ENCODE data around the gene ZSWIM6. TPM values are rescaled to one million over a fixed set of nuclear protein-coding genes. Genes with fewer than 3 reads are reported as not detected.
A peak's percentile ranks its signal among the peaks of the same experiment; 100 is the strongest.

Gene ZSWIM6
- 12.7 and 13.0 TPM in 2 replicates for total RNA-seq
- 6.7 and 9.0 TPM in 2 replicates for polyA plus RNA-seq

- Histone ChIP-seq H3K9me2 (replicated peaks; ENCODE audit: insufficient read depth) (no peaks in the 10 kb centered on the region), H4K20me1 (ENCODE audit: insufficient read depth, poor library complexity, severe bottlenecking) (peaks cover 38% of the 10 kb centered on the region), H3K27me3 (no peaks in the 10 kb centered on the region), H3K27ac (peak within 1 kb of the TSS; percentile 98), H3K4me3 (peak within 1 kb of the TSS; percentile 88), H3K4me1 (ENCODE audit: insufficient read depth) (peaks cover 24% of the 10 kb centered on the region), H3K9me3 (ENCODE audit: low read depth) (no peaks in the 10 kb centered on the region), H3K36me3 (replicated peaks; ENCODE audit: insufficient read depth, low read depth) (no peaks in the 10 kb centered on the region), H3K79me2 (peaks cover 43% of the 10 kb centered on the region), H2AFZ (peak within 1 kb of the TSS; percentile 64), H3K4me2 (peak within 1 kb of the TSS; percentile 89)
- no peak for TF ChIP-seq EZH2phosphoT487 (IDR thresholded peaks at IDR 0.05; ENCODE audit: low read depth, severe bottlenecking, unreplicated experiment)
- no peak for TF ChIP-seq EZH2 (IDR thresholded peaks at IDR 0.05; ENCODE audit: borderline replicate concordance)
- TF ChIP-seq, protein P1, sequence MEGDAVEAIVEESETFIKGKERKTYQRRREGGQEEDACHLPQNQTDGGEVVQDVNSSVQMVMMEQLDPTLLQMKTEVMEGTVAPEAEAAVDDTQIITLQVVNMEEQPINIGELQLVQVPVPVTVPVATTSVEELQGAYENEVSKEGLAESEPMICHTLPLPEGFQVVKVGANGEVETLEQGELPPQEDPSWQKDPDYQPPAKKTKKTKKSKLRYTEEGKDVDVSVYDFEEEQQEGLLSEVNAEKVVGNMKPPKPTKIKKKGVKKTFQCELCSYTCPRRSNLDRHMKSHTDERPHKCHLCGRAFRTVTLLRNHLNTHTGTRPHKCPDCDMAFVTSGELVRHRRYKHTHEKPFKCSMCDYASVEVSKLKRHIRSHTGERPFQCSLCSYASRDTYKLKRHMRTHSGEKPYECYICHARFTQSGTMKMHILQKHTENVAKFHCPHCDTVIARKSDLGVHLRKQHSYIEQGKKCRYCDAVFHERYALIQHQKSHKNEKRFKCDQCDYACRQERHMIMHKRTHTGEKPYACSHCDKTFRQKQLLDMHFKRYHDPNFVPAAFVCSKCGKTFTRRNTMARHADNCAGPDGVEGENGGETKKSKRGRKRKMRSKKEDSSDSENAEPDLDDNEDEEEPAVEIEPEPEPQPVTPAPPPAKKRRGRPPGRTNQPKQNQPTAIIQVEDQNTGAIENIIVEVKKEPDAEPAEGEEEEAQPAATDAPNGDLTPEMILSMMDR (IDR thresholded peaks at IDR 0.05; ENCODE audit: poor library complexity) = no peak
- WGBS (ENCODE audit: low lambda C conversion rate, missing lambda C conversion rate) = under 1% methylated on average over 53 of the region's 91 CpGs
- DNase-seq (ENCODE audit: low spot score) = peak; percentile 100
These were observed at the start of gene ZSWIM6 for GRCh38 chr5:61331407-61332357. Gene ZSWIM6, plus strand, starts transcription at chr5:61332258. Its CDS starts 15 bp downstream, at chr5:61332273.

GRCh38 chr5:61283471-61283870 is 48.6 kb upstream of the ZSWIM6 start:
- no peaks in the 10 kb centered on the region for H3K27me3 ChIP-seq
- no peak overlapping the region for H3K4me2 ChIP-seq
- no peak overlapping the region for H2AFZ ChIP-seq
- no peaks in the 10 kb centered on the region for H3K79me2 ChIP-seq
- DNase-seq (ENCODE audit: low spot score) = no peak
- 96% methylated on average over 3 of the region's 3 CpGs for WGBS (ENCODE audit: low lambda C conversion rate, missing lambda C conversion rate)
- no peaks in the 10 kb centered on the region for H3K9me2 ChIP-seq (replicated peaks; ENCODE audit: insufficient read depth)
- no peak overlapping the region for H3K4me3 ChIP-seq
- H3K27ac ChIP-seq = no peak overlapping the region
- H4K20me1 ChIP-seq (ENCODE audit: insufficient read depth, poor library complexity, severe bottlenecking) = no peaks in the 10 kb centered on the region
- H3K4me1 ChIP-seq (ENCODE audit: insufficient read depth) = peaks cover 7% of the 10 kb centered on the region
- H3K36me3 ChIP-seq (replicated peaks; ENCODE audit: insufficient read depth, low read depth) = no peaks in the 10 kb centered on the region
- TF ChIP-seq, protein P1 (IDR thresholded peaks at IDR 0.05; ENCODE audit: poor library complexity) = no peak
- TF ChIP-seq EZH2phosphoT487 (IDR thresholded peaks at IDR 0.05; ENCODE audit: low read depth, severe bottlenecking, unreplicated experiment) (no peak), EZH2 (IDR thresholded peaks at IDR 0.05; ENCODE audit: borderline replicate concordance) (no peak)
- no peaks in the 10 kb centered on the region for H3K9me3 ChIP-seq (ENCODE audit: low read depth)

DNA sequence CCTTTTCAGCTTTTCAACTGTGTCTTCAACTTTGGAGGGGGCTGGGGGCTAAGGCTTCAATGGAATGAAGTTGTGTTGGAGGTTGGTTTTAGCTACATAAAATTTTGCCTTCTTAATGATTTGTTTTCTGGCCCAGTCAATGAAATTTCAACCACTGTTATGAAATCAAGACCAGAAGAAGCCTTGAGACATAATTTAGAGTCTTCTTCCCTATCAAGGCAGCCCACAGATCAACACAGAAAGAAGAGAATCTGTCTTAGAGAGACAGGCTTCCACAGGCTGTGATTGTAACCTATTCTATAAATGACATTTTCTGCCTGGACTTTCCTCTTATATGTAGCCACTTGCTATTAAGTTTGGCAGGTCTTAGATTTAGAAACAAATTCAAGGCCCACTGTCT is 46.5 kb upstream of the ZSWIM6 start:
- Histone ChIP-seq H3K4me3 (no peak overlapping the region), H3K4me2 (no peak overlapping the region), H4K20me1 (ENCODE audit: insufficient read depth, poor library complexity, severe bottlenecking) (no peaks in the 10 kb centered on the region), H3K79me2 (no peaks in the 10 kb centered on the region), H3K27ac (no peak overlapping the region), H3K9me3 (ENCODE audit: low read depth) (no peaks in the 10 kb centered on the region), H3K36me3 (replicated peaks; ENCODE audit: insufficient read depth, low read depth) (no peaks in the 10 kb centered on the region), H3K4me1 (ENCODE audit: insufficient read depth) (peaks cover 4% of the 10 kb centered on the region), H3K9me2 (replicated peaks; ENCODE audit: insufficient read depth) (no peaks in the 10 kb centered on the region), H2AFZ (no peak overlapping the region), H3K27me3 (no peaks in the 10 kb centered on the region)
- no peak for TF ChIP-seq EZH2phosphoT487 (IDR thresholded peaks at IDR 0.05; ENCODE audit: low read depth, severe bottlenecking, unreplicated experiment)
- no peak for TF ChIP-seq EZH2 (IDR thresholded peaks at IDR 0.05; ENCODE audit: borderline replicate concordance)
- TF ChIP-seq, protein P1 (IDR thresholded peaks at IDR 0.05; ENCODE audit: poor library complexity) = no peak
- no peak for DNase-seq (ENCODE audit: low spot score)
